Stimulated activated CD4-positive, alpha-beta T cell treated with anti-CD3 and anti-CD28 coated beads, TNF-alpha, amount 100 ng/mL, for 48 hours (primary cell): ENCODE results near the gene SLC2A13.
"Not testable (repeated sequence)": the region's sequence is repeated elsewhere in the genome, so short reads cannot be mapped to it uniquely, and the experiment has no call there.

Experiments used
- DNase-seq, 3 donors: peaks; one replicate each; pipeline ENCODE4 v3.0.0-alpha.2; 2020; ENCODE audit warnings: low read depth in 3 of 3

SLC2A13 gene

DNA sequence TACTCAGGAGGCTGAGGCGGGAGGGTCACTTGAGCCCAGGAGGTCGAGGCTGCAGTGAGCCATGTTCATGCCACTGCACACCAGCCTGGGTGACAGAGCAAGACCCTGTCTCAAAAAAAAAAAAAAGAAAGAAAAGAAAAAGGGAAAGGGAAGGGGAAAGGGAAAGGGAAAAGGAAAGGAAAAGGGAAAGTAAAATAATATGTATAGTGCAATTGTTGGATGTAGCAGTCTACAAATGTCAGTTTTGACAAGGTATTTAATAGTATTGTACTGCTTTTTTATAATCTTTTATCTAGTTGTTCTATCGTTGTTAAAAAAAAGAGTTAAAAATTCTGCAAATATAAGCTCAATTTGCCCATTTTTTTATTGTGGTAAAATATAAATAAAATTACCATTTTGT, 67.3 kb downstream of the SLC2A13 start:
- no peak for DNase-seq

DNA sequence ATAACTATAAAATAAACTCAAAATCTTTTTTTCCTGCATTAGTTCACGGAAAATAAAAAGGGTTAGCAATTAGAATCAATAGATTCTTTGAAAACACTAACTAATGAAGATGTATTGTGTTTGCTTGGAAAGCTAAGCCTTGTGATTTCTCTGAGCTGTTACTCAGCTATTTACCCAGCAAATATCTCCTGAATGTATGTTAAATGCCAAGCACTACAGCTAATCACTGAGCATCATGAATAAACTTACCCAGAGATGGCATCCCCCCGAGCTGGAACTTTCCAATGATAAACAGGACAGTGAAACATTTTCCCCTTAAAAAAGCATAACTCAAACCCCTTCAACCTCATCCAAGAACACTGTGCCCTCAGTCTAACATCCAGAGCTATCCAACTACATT, 71.2 kb downstream of the SLC2A13 start:
- DNase-seq = no peak

DNA sequence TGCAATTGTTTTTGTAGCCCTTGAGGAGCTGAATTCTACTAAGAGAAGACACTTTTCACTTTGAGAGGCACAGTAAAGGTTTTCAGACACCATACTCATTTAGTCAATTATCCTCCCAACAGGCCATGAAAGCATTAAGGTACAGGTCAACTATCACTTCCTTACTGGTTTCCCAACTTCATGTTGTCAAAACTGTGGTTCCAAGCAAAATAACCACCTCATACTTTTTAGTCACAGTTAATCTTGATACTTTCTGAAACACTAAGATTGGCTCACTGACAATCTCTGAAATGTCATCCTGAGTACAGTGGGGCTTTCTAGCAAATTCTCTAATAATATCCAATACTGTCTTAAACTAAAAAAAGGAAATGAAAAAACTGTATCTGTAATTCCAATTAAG, 71.7 kb downstream of the SLC2A13 start:
- DNase-seq = no peak

DNA sequence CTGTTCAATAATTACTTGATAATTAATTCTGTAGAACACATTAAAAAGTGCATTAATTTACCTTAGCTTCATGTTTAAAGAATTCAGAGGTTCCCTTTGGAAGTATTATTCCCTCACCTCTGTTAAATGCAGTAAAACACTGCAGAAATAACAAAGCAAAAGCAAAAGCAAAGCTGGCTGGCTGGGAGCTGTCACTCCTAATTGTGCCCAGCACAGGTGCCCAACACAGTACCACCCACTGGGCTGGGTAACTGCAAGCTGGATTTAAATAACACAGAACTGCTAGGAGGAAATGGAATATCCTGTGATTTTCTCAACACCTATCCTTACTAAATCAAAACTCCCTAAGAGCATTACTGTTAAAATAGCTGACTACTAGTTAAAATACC, 72.6 kb downstream of the SLC2A13 start:
- DNase-seq = no peak

DNA sequence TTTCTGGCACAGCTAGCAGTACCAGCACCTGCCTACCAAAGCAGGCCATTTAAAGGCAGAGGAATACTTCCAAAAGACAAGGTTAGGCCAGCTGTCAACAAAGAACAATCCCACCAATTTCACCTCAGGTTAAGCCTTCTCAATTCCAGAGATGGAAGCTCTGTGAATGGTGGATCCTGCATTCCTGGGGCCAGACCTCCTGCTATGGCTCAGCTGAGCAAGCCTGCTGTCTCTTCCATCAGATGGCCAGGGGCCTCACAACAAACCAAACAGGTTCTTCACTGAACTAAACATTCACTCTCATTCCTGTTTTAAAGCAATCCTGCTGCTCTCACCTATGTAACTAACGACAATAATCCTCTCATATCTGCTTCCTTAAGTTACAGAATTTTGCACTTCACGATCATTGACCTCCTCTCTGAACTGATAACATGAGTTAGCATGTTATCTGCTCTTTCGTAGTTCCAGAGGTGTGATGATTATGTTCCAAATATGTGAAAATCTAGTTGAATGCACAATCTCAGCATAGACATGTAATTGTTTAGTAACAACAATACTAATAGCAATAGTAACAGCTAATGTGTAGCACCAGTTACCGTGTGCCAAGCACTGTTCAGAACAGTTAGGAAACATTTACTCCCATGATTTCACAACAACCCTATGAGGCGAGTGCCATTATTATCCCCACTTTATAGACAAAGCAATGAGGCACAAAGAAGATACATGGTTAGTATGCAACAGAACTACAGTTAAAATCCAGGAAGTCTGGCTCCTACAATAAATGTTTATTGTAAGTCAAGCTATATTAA, 73.2 kb downstream of the SLC2A13 start:
- DNase-seq = no peak

DNA sequence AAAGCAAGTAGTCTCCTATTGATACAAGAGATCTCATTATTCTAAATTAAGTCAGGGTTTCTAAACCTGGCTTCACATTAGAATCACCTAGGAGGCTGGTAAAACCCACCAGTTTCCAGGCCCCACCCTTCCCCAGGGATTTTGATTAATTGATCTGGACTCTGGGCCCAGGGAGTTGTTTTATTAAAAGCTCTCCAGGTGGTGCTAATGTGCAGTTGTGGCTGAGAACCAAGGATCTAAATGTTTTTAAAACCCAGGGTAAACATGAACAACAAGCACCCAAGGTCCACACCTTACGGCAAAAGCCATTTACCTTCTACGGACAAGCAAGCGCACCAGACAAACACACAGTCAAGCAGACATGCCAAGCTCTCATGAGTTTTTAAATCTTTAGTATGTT, 73.9 kb downstream of the SLC2A13 start:
- DNase-seq = no peak

DNA sequence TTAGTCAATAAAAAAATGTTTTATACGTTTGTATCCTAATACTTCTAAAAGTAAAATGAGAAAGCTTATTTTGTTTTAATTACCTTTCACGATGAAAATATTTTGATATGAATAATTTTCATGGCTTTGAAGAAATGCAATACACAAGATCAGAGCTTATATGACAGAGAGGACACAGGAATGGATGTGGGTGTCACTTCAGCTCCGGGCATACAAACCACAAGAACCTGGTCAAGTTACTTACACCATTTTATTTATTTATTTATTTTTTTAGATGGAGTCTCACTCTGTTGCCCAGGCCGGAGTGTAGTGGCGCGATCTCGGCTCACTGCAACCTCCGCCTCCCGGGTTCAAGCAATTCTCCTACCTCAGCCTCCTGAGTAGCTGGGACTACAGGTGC, 74.9 kb downstream of the SLC2A13 start:
- DNase-seq = not testable (repeated sequence)

DNA sequence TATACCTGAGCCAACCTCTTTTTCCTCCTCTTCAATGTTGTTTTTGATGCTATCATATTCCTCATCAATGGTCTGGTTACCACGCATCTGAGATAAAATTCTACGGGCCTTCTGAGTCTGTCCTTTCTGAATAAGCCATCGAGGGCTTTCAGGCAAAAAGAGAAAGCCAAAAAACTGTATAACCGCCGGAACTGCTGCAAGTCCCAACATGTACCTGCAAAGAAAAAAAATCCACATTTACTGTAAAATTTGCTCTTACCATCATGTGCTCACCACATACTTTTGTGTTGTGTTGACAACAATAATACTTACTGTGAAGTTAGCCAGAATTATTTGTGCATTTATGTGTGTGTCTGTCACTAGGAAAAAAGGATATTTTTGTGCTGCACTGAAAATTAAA, 77.6 kb downstream of the SLC2A13 start:
- DNase-seq = no peak

DNA sequence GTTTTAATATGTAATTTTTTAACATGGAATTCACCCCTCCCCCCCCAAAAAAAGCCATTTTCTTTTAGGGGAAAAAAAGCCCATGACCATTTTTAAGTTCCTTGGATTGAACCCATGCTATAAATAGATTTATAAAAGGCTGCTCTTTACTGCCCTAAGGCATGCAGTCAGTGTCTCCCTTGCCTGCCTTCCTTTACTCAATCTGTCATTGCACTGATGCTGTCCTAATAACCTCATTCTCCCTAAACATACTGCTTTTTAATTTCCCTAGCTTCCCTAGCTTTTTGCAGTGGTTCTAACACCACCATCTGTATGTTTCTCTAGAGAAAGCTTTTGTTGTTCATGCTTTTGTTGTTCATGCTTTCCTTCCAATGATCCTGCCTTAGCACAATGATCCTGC, 83.0 kb downstream of the SLC2A13 start:
- no peak for DNase-seq

DNA sequence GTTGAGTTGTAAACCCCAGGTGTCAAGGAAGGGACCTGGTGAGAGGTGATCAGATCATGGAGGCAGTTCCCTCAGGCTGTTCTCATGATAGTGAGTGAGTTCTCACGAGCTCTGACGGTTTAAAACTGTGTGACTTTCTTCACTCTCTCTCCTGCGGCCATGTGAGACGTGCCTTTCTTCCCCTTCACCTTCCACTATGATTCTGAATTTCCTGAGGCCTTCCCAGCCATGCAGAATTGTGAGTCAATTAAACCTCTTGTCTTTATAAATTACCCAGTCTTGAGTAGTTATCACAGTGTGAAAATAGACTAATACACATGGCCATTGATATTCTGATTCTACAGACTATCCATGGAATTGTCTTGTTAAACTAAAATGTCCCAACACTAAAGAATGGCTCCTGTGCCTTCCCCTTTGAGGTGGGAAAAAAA, 85.6 kb downstream of the SLC2A13 start:
- no peak for DNase-seq

DNA sequence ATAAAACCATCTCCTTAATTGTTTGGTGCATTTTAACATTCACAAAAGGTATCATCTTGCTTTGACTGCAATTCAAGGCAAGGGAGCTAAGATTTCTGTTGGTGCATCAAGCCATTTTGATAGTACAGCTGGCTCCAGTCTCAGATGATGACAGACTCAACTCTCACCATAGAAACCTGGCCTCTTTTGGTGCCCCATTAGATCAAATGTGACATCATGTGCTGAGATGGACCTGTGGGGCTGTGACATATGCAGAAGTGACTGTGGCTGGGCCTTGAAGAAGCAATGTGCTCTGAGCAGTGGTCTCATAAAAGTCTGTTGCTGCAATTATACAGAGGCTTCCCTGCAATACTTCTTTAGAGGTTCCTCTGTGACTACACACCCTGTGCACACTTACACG, 88.4 kb downstream of the SLC2A13 start:
- no peak for DNase-seq

DNA sequence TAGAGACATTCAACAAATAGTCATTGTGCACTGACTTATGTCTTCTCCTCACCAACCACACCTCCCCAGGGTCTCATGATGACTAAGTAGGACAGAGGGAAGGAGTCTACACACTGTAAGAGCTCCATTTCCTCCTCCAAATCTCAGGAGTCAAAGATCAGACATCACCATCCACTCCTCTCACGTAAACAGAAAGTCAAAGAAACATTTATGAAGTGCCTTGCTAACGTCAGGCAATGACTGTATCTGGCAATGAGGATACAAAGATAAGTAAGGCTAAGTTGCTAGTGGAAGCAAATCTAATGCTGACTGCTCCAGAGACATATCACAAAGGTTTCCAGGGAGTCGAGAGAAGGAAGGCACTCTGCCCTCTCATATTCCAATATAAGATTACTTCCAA, 88.9 kb downstream of the SLC2A13 start:
- no peak for DNase-seq

DNA sequence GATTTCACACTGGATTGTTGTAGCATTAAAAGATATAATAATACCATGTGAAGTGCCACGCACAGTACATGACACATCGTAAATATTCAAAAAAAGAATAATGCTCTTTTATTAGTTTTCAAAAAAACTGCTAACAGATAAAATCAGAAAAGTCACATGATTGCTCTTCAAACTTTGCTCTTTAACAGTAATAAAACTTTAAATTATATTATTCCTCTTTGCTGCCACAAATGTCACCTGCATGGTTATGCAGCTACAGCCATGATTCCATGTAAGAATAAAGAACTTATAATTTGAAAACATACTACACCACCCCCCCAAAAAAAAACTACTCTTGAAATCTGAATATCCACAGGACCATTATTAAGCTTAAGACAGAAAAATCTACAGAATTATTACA, 90.0 kb downstream of the SLC2A13 start:
- no peak for DNase-seq

DNA sequence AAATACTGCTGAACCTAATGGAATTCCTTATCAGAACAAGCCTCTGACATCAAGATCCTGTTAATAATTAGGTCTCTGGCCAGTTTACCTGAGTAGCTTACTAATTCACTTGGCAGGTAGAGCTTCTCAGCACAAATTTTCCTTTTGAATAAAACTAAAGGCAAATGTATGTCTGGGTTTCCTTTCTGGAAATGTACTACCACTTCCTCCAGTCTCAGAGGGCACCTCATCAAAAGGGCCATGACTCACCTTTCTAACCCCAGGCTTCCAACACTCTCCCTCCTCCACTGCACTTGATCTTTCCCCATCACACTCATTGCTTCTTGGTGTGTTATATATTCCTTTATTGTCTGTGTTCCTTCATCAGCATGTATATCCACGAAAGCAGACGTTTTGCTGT, 90.5 kb downstream of the SLC2A13 start:
- DNase-seq = no peak

DNA sequence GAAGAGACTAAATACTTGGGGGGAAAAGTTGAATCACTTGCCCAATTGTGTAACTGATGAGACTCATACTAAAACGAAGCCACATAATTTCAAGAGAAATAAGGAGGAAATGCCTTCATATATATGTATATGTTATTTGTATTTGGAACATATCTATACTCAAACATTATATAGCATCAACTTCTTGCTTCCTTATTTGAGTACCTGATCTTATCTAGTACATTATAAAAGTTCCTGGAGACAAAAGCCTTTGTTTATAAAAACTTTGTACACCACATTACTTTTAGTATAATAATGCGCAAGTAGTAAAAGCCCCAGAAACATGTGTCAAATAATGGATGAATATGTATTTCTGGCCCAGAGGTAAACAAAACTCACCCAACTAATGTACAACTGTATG, 92.0 kb downstream of the SLC2A13 start:
- DNase-seq = no peak

DNA sequence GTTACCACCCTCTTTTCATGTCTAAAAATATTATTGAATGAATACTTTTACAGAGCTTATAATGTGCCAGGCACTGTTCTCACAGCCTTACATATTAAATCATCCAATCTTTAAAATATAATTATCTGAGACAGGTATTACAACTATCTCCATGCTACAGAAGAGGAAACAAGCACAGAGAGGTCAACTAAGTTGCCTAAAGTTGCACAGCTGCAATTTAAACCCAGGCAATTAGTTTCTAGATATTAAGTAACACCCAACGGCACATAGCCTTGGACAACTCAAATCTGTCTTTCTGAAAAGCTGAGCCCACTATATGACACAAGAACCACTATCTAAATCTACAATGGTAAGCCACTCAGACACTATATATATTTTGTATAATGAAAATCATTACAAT, 92.6 kb downstream of the SLC2A13 start:
- DNase-seq = no peak

DNA sequence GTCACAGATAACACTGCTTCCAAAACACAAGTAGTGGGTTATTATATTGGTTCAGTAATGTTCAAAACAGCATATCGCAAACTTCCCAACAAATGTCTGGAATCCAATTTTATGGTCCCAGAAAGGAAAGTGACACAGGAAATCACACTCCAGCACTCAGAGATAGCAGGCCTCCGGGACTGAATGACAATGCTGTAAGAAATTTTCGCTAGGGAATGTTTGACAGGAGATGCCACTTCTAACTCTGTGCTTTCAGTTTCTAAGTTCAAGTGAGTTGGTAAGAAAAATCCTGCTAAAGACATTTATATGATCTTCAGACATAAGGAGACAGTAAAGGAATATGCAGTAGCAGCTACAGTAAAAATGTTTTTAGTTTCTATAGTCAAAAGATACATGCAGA, 93.2 kb downstream of the SLC2A13 start:
- DNase-seq = no peak

DNA sequence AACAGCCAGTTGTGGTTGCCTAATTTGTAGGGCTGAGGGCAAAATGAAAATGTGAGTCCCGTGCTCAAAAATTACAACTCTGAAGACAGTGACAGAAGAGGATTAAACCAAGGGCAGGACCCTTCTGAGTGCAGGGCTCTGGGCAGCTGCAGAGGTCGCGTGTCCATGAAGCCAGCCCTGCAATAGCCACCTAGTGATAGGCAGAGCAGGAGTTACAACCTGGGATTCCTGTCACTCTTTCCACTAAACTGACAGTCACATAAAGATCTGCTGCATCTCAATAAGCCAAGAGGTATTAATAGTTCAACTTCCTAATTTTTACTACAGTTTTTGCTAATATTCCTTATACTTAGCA, 94.1 kb downstream of the SLC2A13 start:
- no peak for DNase-seq

DNA sequence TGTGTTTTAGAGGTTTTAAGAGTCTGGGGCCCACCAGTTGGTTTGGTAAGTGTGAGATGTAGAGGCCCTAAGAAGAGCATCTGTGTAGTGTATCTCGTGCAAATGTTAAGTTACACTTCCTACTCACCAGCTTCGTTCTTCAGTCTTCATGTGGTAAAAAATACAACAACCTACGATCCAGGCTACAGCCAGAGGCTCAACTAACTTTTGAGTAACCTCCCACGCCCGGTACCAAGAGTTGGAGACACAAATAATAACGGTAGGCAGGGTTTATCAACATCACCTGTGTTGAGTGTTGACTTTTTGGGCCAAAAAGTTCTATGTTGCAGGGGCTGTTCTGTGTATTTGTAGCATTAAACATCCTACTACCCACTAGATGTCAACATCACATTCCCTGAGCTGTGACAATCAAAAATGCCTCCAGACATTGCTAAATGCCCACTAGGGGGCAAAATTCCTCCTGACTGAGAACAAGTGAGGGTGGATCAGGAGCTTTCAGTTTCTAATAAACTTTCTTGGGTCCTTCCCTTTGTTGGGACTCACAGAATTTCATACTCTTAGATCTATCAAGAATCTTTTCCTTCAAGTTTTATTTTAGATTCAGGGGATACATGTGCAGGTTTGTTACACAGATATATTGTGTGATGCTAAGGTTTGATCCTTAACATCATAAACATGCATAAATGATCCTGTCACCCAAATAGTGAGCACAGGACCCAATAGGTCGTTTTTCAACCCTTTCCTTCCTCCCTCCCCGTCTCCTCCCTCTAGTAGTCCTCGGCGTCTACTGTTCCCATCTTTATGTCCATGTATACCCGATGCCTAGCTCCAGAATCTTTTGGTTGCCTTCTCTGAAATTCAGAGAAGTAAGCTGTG, 94.7 kb downstream of the SLC2A13 start:
- peak; percentile 3 to 37 (median 21) for DNase-seq

DNA sequence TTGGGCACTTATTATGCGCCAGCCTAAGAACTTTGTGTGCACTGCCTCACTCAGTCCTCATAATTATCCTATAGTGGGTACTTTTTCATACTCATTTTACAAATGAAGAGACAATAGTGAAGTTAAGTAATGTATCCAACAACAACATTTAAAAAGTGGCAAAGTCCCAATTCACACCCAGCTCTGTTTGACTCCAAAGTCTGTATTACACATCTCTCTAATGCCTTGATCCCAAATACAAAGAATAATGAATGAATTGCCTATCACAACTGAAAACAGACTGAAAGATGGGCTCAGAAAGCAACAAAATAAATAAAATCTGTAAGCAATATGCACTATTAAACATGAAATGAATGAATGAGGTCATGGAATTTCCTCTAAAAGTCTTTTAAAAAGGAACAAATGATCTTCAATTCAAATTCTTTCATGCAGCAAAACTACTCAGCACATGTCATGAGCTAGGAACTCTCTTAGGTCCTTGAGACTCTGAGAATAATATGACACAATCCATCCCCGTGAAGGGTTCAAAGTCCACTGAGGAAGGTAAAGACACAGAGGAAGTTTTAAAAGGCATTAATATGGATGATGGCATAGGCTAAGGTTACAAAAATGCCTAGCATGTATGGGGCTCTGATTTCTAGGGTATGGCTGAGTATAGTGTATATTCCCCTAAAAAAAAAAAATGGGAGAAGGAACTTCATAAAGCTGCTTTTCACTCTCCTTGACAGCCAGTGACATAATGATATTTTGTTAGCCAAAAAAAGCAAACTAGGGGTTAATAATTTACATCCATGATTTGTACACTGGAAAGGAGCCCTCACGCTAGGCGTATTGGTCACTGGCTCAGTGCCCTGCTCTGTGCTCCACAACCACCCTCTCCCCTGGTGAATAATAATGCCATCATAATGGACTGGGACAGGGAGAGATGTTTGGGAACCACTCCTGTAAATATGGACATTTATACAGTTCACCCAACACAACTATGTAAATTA, 103.4 kb downstream of the SLC2A13 start:
- no peak for DNase-seq

DNA sequence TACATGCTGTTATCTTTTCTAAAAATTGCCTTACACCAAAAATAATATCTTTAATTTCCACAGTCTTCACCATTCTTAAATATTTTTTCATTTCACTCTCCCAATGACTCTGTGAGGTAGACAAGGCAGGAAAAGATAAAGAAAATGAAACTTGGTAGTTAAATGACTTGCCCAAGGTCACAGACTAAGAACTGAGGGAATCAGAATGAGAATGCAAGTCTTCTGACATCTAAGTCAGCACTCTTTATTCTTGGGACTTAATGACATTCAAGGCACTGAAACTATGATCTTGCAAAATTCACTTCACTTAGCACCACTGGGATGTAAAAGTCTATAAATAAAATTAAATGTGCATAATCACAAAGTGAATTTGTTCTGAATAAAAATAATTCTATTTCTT, 104.5 kb downstream of the SLC2A13 start:
- DNase-seq = no peak

DNA sequence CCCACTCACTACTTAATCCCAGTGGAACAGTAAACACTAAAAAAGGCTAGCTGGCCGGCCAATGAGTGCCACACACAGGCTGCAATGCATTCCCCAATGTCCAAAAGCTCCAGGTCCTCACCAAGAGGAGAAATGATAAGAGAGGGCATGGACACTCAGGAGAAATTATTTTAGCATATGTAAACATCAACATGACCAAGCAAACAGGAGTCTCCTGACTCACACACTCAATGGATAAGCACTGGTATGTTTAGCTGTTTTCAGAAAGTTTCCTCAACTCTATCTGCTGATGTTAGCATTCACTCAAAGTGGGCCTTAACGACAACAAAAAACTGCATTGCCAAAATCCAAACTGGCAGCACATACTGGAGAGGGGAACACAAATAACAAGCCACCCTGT, 105.0 kb downstream of the SLC2A13 start:
- no peak for DNase-seq
